PC-9 (cell line): ENCODE measurements around the gene MFSD11.

Experiments used
- CTCF ChIP-seq: fragments of 200-600 bp; sonication (generic); conservative IDR thresholded peaks from 2 replicates; pipeline ENCODE4 v1.6.1; 2017; ENCODE audit warnings: mixed run types, antibody characterized with exemption, mild to moderate bottlenecking, moderate library complexity
- EZH2 ChIP-seq: fragments of 200-600 bp; sonication (generic); IDR thresholded peaks from 2 replicates; pipeline ENCODE4 v1.8.0; 2017; ENCODE audit warnings: antibody characterized with exemption, low read depth

- no peak for TF ChIP-seq CTCF
- no peak for TF ChIP-seq EZH2
These were observed 22.5 kb upstream of the MFSD11 start for GRCh38 chr17:76715496-76715830.
